ENCODE measurements around the gene ZSCAN5A. TPM values are rescaled to one million over a fixed set of nuclear protein-coding genes. Genes with fewer than 3 reads are reported as not detected.

The ZSCAN5A gene
- total and polyA plus RNA-seq, 7 donors = 4.3 to 7.2 (median 5.4) TPM

DNA sequence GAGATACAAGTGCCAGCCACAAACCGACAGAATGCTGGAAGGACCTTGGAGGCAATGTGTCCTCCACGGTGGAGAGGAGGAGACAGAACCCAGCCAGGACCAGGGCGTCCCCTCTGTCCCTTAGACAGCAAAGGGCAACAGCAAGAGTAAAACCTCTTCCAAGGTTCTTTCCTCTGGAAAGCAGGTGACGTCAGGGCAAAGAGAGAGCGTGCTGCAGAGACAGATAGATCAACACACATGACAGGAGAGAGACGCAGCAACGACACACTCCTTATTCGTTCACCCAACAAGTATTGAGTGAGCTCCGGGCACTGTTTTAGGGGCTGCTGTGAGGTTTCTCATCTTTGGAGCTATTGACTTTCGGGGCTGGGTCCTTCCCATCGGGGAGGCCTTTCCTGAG lies 140.1 kb downstream of the ZSCAN5A start:
- intact Hi-C loops (cut with DNase I) = loop anchor here (10.0 kb wide), 1 partner anchor 170 kb away; no protein-coding TSS in a partner anchor
- WGBS, 2 donors = 16 to 55% methylated on average over 11 of the region's 11 CpGs
- H3K27me3 ChIP-seq = peaks cover 0 to 41% (median 6%) of the 10 kb centered on the region in 3 donors
- H3K4me1 ChIP-seq = no peaks in the 10 kb centered on the region
- H3K27ac ChIP-seq = no peak overlapping the region
- TF ChIP-seq POLR2AphosphoS5 (IDR thresholded peaks at IDR 0.05) (no peak), POLR2A (IDR thresholded peaks at IDR 0.05) (no peak), EP300 (IDR thresholded peaks at IDR 0.05) (no peak)
- TF ChIP-seq, protein P1, sequence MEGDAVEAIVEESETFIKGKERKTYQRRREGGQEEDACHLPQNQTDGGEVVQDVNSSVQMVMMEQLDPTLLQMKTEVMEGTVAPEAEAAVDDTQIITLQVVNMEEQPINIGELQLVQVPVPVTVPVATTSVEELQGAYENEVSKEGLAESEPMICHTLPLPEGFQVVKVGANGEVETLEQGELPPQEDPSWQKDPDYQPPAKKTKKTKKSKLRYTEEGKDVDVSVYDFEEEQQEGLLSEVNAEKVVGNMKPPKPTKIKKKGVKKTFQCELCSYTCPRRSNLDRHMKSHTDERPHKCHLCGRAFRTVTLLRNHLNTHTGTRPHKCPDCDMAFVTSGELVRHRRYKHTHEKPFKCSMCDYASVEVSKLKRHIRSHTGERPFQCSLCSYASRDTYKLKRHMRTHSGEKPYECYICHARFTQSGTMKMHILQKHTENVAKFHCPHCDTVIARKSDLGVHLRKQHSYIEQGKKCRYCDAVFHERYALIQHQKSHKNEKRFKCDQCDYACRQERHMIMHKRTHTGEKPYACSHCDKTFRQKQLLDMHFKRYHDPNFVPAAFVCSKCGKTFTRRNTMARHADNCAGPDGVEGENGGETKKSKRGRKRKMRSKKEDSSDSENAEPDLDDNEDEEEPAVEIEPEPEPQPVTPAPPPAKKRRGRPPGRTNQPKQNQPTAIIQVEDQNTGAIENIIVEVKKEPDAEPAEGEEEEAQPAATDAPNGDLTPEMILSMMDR (IDR thresholded peaks at IDR 0.05) = no peak
- DNase-seq = no peak
- no peaks in the 10 kb centered on the region for H3K36me3 ChIP-seq
- no peak overlapping the region for H3K4me3 ChIP-seq
- H3K9me3 ChIP-seq = no peaks in the 10 kb centered on the region

DNA sequence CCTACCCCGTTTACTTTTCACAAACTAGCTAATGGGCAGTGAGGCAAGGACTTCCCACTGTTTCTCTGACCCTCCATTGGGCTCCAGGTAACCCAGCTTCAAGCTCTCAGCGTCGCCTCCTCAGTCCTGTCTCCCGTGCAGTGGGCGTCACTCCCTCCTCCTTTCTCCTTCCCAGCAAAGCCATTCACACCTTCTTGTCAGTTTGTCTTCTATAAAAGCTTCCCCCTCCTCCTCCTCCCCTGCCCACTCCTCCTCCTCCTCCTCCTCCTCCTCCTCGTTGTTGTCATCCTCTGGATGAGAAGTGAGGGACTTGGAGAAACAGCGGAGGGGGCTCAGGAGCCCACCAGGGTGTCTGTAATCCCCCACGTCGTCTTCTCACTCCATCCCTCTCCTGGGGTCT lies 140.6 kb downstream of the ZSCAN5A start:
- Histone ChIP-seq H3K27ac (no peak overlapping the region), H3K4me1 (no peaks in the 10 kb centered on the region), H3K4me3 (no peak overlapping the region), H3K9me3 (no peaks in the 10 kb centered on the region), H3K27me3 (peaks cover 0 to 41% (median 6%) of the 10 kb centered on the region in 3 donors), H3K36me3 (no peaks in the 10 kb centered on the region)
- intact Hi-C loops (cut with DNase I) = loop anchor here (10.0 kb wide), 1 partner anchor 171 kb away; no protein-coding TSS in a partner anchor
- 33 to 36% methylated on average over 9 of the region's 9 CpGs for WGBS, 2 donors
- DNase-seq = no peak
- TF ChIP-seq, protein P1 (IDR thresholded peaks at IDR 0.05) = no peak
- TF ChIP-seq POLR2A (IDR thresholded peaks at IDR 0.05) (no peak), EP300 (IDR thresholded peaks at IDR 0.05) (no peak), POLR2AphosphoS5 (IDR thresholded peaks at IDR 0.05) (no peak)

Small RNAs within 50 kb of the gene (small RNA-seq; reads per million reads assigned to genes)
- gene RF00019 = 0 reads per million in 3 donors

Other genes starting within 250 kb of the ZSCAN5A start
- gene ZNF787, start 193.5 kb downstream of the ZSCAN5A start, total RNA-seq = 10 to 100 TPM; 11.0 to 14.1 (median 12.1) TPM
- 10 to 100 TPM; 25.2 to 38.3 (median 26.1) TPM for gene ZNF787, start 193.5 kb downstream of the ZSCAN5A start, polyA plus RNA-seq
- gene ZNF444, start 173.6 kb downstream of the ZSCAN5A start, total RNA-seq = 10 to 100 TPM; 25.3 to 57.4 (median 34.1) TPM
- 10 to 100 TPM; 11.4 to 27.9 (median 14.3) TPM for gene ZNF444, start 173.6 kb downstream of the ZSCAN5A start, polyA plus RNA-seq
- not detected for gene GALP, start 138.8 kb downstream of the ZSCAN5A start, total RNA-seq
- not detected for gene GALP, start 138.8 kb downstream of the ZSCAN5A start, polyA plus RNA-seq
- gene ZSCAN5B, start 117.1 kb downstream of the ZSCAN5A start, total RNA-seq = not detected
- gene ZSCAN5B, start 117.1 kb downstream of the ZSCAN5A start, polyA plus RNA-seq = under 1 TPM in 2 of 3 donors, not detected in 1; 0.06 to 0.60 TPM
- gene ZSCAN5C, start 112.6 kb downstream of the ZSCAN5A start, total RNA-seq = not detected
- not detected for gene ZSCAN5C, start 112.6 kb downstream of the ZSCAN5A start, polyA plus RNA-seq
- gene EDDM13, start 42.1 kb downstream of the ZSCAN5A start, total RNA-seq = not detected
- gene EDDM13, start 42.1 kb downstream of the ZSCAN5A start, polyA plus RNA-seq = 10 to 100 TPM in 1 of 3 donors, under 1 TPM in 1, not detected in 1; 0.32 to 10.8 TPM
- 1 to 10 TPM; 3.9 to 5.5 (median 4.5) TPM for gene ZNF582, start 78.7 kb upstream of the ZSCAN5A start, total RNA-seq
- gene ZNF582, start 78.7 kb upstream of the ZSCAN5A start, polyA plus RNA-seq = 1 to 10 TPM; 2.0 to 2.4 (median 2.3) TPM
- gene ZNF583, start 89.5 kb upstream of the ZSCAN5A start, total RNA-seq = 10 to 100 TPM in 2 of 4 donors, 1 to 10 TPM in 2; 8.7 to 12.7 (median 10.4) TPM
- 1 to 10 TPM in 2 of 3 donors, under 1 TPM in 1; under 0.01 to 1.4 (median 1.4) TPM for gene ZNF583, start 89.5 kb upstream of the ZSCAN5A start, polyA plus RNA-seq
- gene ZNF667, start 162.5 kb upstream of the ZSCAN5A start, total RNA-seq = 1 to 10 TPM; 2.9 to 6.9 (median 6.4) TPM
- 1 to 10 TPM in 1 of 3 donors, not detected in 2; 1.8 TPM for gene ZNF667, start 162.5 kb upstream of the ZSCAN5A start, polyA plus RNA-seq
- 10 to 100 TPM in 1 of 4 donors, 1 to 10 TPM in 3; 8.1 to 11.4 (median 9.3) TPM for gene ZNF471, start 193.0 kb upstream of the ZSCAN5A start, total RNA-seq
- gene ZNF471, start 193.0 kb upstream of the ZSCAN5A start, polyA plus RNA-seq = 1 to 10 TPM in 1 of 3 donors, under 1 TPM in 2; 0.23 to 1.9 (median 0.60) TPM
- gene ZFP28, start 224.1 kb upstream of the ZSCAN5A start, total RNA-seq = 10 to 100 TPM in 3 of 4 donors, 1 to 10 TPM in 1; 9.6 to 11.2 (median 10.6) TPM
- gene ZFP28, start 224.1 kb upstream of the ZSCAN5A start, polyA plus RNA-seq = 1 to 10 TPM; 1.2 to 1.8 (median 1.6) TPM